Spleen (tissue), 11 donors: ENCODE results near the gene SAA2. TPM values are rescaled to one million over a fixed set of nuclear protein-coding genes. Genes with fewer than 3 reads are reported as not detected.

Experiments
- DNase-seq: peaks from one replicate; pipeline ENCODE4 v3.0.0-alpha.2; 2020
- H3K27ac ChIP-seq, 8 donors: fragments of 200-600 bp; sonication (generic) in 7 of 8; 1 replicate in 4 of 8; 2 replicates in 4 of 8; pipeline versions ENCODE4 v1.5.0 to v1.8.0; 2016 to 2021; ENCODE audit warnings: inconsistent platforms in 4 of 8, mild to moderate bottlenecking in 4 of 8, moderate library complexity in 1 of 8
- H3K27me3 ChIP-seq, 7 donors: fragments of 200-600 bp; sonication (generic) in 6 of 7; replicated peaks in 1 of 7; 1 replicate in 4 of 7; 2 replicates in 3 of 7; pipeline versions ENCODE4 v1.5.0 to v1.8.0; 2016 to 2021; ENCODE audit warnings: inconsistent platforms in 3 of 7, mild to moderate bottlenecking in 1 of 7
- H3K36me3 ChIP-seq, 6 donors: fragments of 200-600 bp; sonication (generic) in 5 of 6; 1 replicate in 4 of 6; 2 replicates in 2 of 6; pipeline versions ENCODE4 v1.5.0 to v1.8.0; 2016 to 2021; ENCODE audit warnings: inconsistent platforms in 2 of 6
- H3K4me1 ChIP-seq, 6 donors: fragments of 200-600 bp; sonication (generic) in 5 of 6; 1 replicate in 3 of 6; 2 replicates in 3 of 6; pipeline versions ENCODE4 v1.5.0 to v1.8.0; 2016 to 2021; ENCODE audit warnings: inconsistent platforms in 3 of 6
- H3K4me3 ChIP-seq, 8 donors: fragments of 200-600 bp; sonication (generic) in 7 of 8; 1 replicate in 4 of 8; 2 replicates in 4 of 8; pipeline versions ENCODE4 v1.5.0 to v1.8.0; 2016 to 2021; ENCODE audit warnings: inconsistent platforms in 4 of 8, mild to moderate bottlenecking in 4 of 8, moderate library complexity in 2 of 8
- H3K9me3 ChIP-seq, 8 donors: fragments of 200-600 bp; sonication (generic) in 7 of 8; 1 replicate in 4 of 8; 2 replicates in 4 of 8; pipeline versions ENCODE4 v1.5.0 to v1.8.0; 2016 to 2021; ENCODE audit warnings: inconsistent platforms in 4 of 8
- CTCF ChIP-seq, 11 experiments: fragments of 200-600 bp in 7 of 11; fragments of 450-650 bp in 4 of 11; sonication (generic) in 4 of 11; IDR thresholded peaks in 8 of 11; conservative IDR thresholded peaks in 3 of 11; 1 replicate in 7 of 11; 2 replicates in 4 of 11; pipeline versions ENCODE4 v1.4.0 to v1.8.0; 2016 to 2021; ENCODE audit warnings: antibody characterized with exemption in 11 of 11, inconsistent platforms in 4 of 11, mild to moderate bottlenecking in 1 of 11
- POLR2A ChIP-seq, 3 donors: fragments of 450-650 bp; IDR thresholded peaks; one replicate each; pipeline ENCODE4 v1.5.1; 2017; ENCODE audit warnings: antibody characterized with exemption in 3 of 3, mild to moderate bottlenecking in 1 of 3
- POLR2AphosphoS5 ChIP-seq, 3 donors: sonication (generic); formaldehyde crosslinking; IDR thresholded peaks; one replicate each; pipeline ENCODE4 v1.5.1; 2017; ENCODE audit warnings: antibody characterized with exemption in 3 of 3
- WGBS, 5 donors: extraction: QIAGEN DNeasy Blood & Tissue Kit in 3 of 5; methylation state at CpG; one replicate each; pipeline versions ENCODE4 v1.1.5 to v1.1.7; 2013 to 2018; 5-methylcytosine and 5-hydroxymethylcytosine counted together
- intact Hi-C: fragments of 100-400 bp; cut with DNase I; formaldehyde crosslinking; loops from one replicate; pipeline ENCODE4 v1.15.0; 2023; ENCODE audit warnings: low total_unique reads
- polyA plus RNA-seq, 3 donors: library from polyadenylated mRNA; stranded (reverse); fragments of 200-250 nt; gene quantifications; one replicate each; pipeline ENCODE4 v1.2.1, GENCODE V29; 2013
- total RNA-seq, 7 donors: library from RNA; depleted of rRNA in 3 of 7; stranded (reverse); fragments of >200 nt in 3 of 7; fragmentation: NEBNext Ultra II Directional in 4 of 7; extraction: Animal tissue kit (Norgen Biotek cat#: 25700) in 4 of 7; gene quantifications; one replicate each; pipeline versions ENCODE4 v1.1.0 to v1.2.1, GENCODE V29; 2016 to 2021
- donor health status: healthy with polysubstance abuse.
- donor health status: DM: no; HTN: no; CAD: no; lungs with moderate emphysema.
- donor health status: DM: no; HTN: no; CAD: no.
- donor health status: Bipolar disorder and iron deficiency.
- donor health status: healthy.
- donor health status: DM: no; HTN: no; CAD: no.
- donor health status: DM: yes; HTN: yes; CAD: no.

Gene SAA2
- total and polyA plus RNA-seq, 10 donors = 0.19 to 13.1 (median 0.50) TPM; not detected in 5

GRCh38 chr11:18245396-18245795 lies 3.1 kb downstream of the SAA2 start:
- no peaks in the 10 kb centered on the region for H3K27me3 ChIP-seq
- H3K27ac ChIP-seq = no peak overlapping the region
- intact Hi-C loops = no loop called here
- DNase-seq = no peak
- H3K4me3 ChIP-seq = no peak overlapping the region
- H3K36me3 ChIP-seq = no peaks in the 10 kb centered on the region
- TF ChIP-seq POLR2AphosphoS5 (IDR thresholded peaks at IDR 0.05) = no peak
- TF ChIP-seq POLR2A (IDR thresholded peaks at IDR 0.05) = no peak
- TF ChIP-seq CTCF (IDR thresholded peaks at IDR 0.05 in 8 of 11, conservative IDR thresholded peaks at IDR 0.05 in 3 of 11) = no peak
- WGBS, 5 donors = 59 to 84% (median 67%) methylated on average over 5 to 6 of the region's 6 CpGs
- peaks cover 0 to 6% (median 0%) of the 10 kb centered on the region in 8 donors for H3K9me3 ChIP-seq
- peaks cover 0 to 10% (median 0%) of the 10 kb centered on the region in 6 donors for H3K4me1 ChIP-seq

- no peaks in the 10 kb centered on the region for H3K36me3 ChIP-seq
- H3K27ac ChIP-seq = no peak overlapping the region
- H3K4me3 ChIP-seq = no peak overlapping the region
- no peak for DNase-seq
- peaks cover 0 to 8% (median 0%) of the 10 kb centered on the region in 7 donors for H3K27me3 ChIP-seq
- TF ChIP-seq POLR2A (IDR thresholded peaks at IDR 0.05) = no peak
- peak; percentile 52 to 85 (median 70) for TF ChIP-seq CTCF (IDR thresholded peaks at IDR 0.05 in 8 of 11, conservative IDR thresholded peaks at IDR 0.05 in 3 of 11)
- peak in 1 of 3 donors; percentile 37 for TF ChIP-seq POLR2AphosphoS5 (IDR thresholded peaks at IDR 0.05)
- peaks cover 0 to 6% (median 0%) of the 10 kb centered on the region in 8 donors for H3K9me3 ChIP-seq
- H3K4me1 ChIP-seq = peaks cover 0 to 10% (median 0%) of the 10 kb centered on the region in 6 donors
- WGBS, 5 donors = 0% methylated on average over 1 of the region's 1 CpG
- intact Hi-C loops = no loop called here
Observed at GRCh38 chr11:18243783-18244362, 4.6 kb downstream of the SAA2 start.

GRCh38 chr11:18239655-18240054 lies 8.8 kb downstream of the SAA2 start:
- no peaks in the 10 kb centered on the region for H3K36me3 ChIP-seq
- 76 to 90% (median 82%) methylated on average over 1 of the region's 1 CpG for WGBS, 5 donors
- TF ChIP-seq POLR2AphosphoS5 (IDR thresholded peaks at IDR 0.05) (no peak), POLR2A (IDR thresholded peaks at IDR 0.05) (no peak), CTCF (IDR thresholded peaks at IDR 0.05 in 8 of 11, conservative IDR thresholded peaks at IDR 0.05 in 3 of 11) (no peak)
- intact Hi-C loops = no loop called here
- H3K27me3 ChIP-seq = peaks cover 0 to 13% (median 0%) of the 10 kb centered on the region in 7 donors
- no peak overlapping the region for H3K27ac ChIP-seq
- peaks cover 0 to 6% (median 0%) of the 10 kb centered on the region in 8 donors for H3K9me3 ChIP-seq
- DNase-seq = no peak
- H3K4me3 ChIP-seq = no peak overlapping the region
- H3K4me1 ChIP-seq = no peaks in the 10 kb centered on the region

- intact Hi-C loops = no loop called here
- no peak within 1 kb of the TSS for H3K27ac ChIP-seq
- no peak within 1 kb of the TSS for H3K4me3 ChIP-seq
- H3K36me3 ChIP-seq = no peaks in the 10 kb centered on the region
- WGBS, 5 donors = 75 to 85% (median 79%) methylated on average over 2 of the region's 2 CpGs
- no peaks in the 10 kb centered on the region for H3K9me3 ChIP-seq
- H3K27me3 ChIP-seq = peaks cover 0 to 13% (median 0%) of the 10 kb centered on the region in 7 donors
- DNase-seq = no peak
- TF ChIP-seq POLR2AphosphoS5 (IDR thresholded peaks at IDR 0.05) = no peak
- TF ChIP-seq CTCF (IDR thresholded peaks at IDR 0.05 in 8 of 11, conservative IDR thresholded peaks at IDR 0.05 in 3 of 11) = no peak
- TF ChIP-seq POLR2A (IDR thresholded peaks at IDR 0.05) = no peak
- no peaks in the 10 kb centered on the region for H3K4me1 ChIP-seq
Observed at GRCh38 chr11:18236664-18237356, 11.7 kb downstream of the SAA2 start, which contains the start of gene SAA4. SAA4 (minus strand) TSS chr11:18236802; CDS start chr11:18235926, 876 bp downstream.
